Naive thymus-derived CD8-positive, alpha-beta T cell (primary cell): Measurements from ENCODE around the gene OSBPL2. TPM values are rescaled to one million over a fixed set of nuclear protein-coding genes. Genes with fewer than 3 reads are reported as not detected.

ENCODE experiments used
- ATAC-seq, 2 donors: fragments of 150-1000 bp; cut with Tn5 transposase in 1 of 2; sonication (Bioruptor Pico), chemical (Tn5 transposase) in 1 of 2; 1 replicate in 1 of 2; 2 replicates in 1 of 2; pipeline ENCODE4 v1.10.0; 2021; ENCODE audit warnings: mild to moderate bottlenecking in 2 of 2, moderate library complexity in 2 of 2
- POLR2A ChIA-PET: fragments of 350-600 bp; sonication (Branson Sonifier 250); formaldehyde crosslinking; loops from one replicate; lab custom pipeline; 2021; ENCODE audit warnings: antibody characterized with exemption; lab: Charles Lee
- DNase-seq, 10 donors: peaks; one replicate each; pipeline versions ENCODE4 v3.0.0 to v3.0.0-alpha.2; 2020 to 2022
- H3K27ac Mint-ChIP-seq, 10 donors: one replicate each; pipeline ENCODE4 v1.8.0; 2020 to 2022; ENCODE audit warnings: mild to moderate bottlenecking in 10 of 10, mixed read lengths in 10 of 10, moderate library complexity in 4 of 10, inconsistent platforms in 1 of 10
- H3K27me3 Mint-ChIP-seq, 5 donors: one replicate each; pipeline ENCODE4 v1.8.0; 2021 to 2022; ENCODE audit warnings: mixed read lengths in 5 of 5
- H3K36me3 Mint-ChIP-seq, 3 donors: one replicate each; pipeline ENCODE4 v1.8.0; 2020 to 2022; ENCODE audit warnings: mixed read lengths in 3 of 3, mild to moderate bottlenecking in 2 of 3, inconsistent platforms in 1 of 3
- H3K4me1 Mint-ChIP-seq, 4 donors: one replicate each; pipeline ENCODE4 v1.8.0; 2021 to 2022; ENCODE audit warnings: mixed read lengths in 4 of 4
- H3K4me3 Mint-ChIP-seq, 10 donors: one replicate each; pipeline ENCODE4 v1.8.0; 2020 to 2022; ENCODE audit warnings: mild to moderate bottlenecking in 10 of 10, mixed read lengths in 10 of 10, moderate library complexity in 6 of 10, inconsistent platforms in 1 of 10
- H3K9me3 Mint-ChIP-seq, 9 donors: one replicate each; pipeline ENCODE4 v1.8.0; 2020 to 2022; ENCODE audit warnings: mixed read lengths in 9 of 9, mild to moderate bottlenecking in 3 of 9, inconsistent platforms in 1 of 9, moderate library complexity in 1 of 9
- polyA plus RNA-seq, 3 donors: library from polyadenylated mRNA; unstranded; fragments of 300-500 nt; fragmentation: Illumina TruSeq; gene quantifications; one replicate each; pipeline ENCODE4 v1.2.3, GENCODE V29; 2021
- total RNA-seq, 8 experiments: library from RNA in 2 of 8; stranded (reverse) in 2 of 8; gene quantifications; one replicate each; pipeline ENCODE4 v1.2.3 and lab custom pipeline; 2021 to 2026

The OSBPL2 gene
- total and polyA plus RNA-seq, 5 experiments from 2014 or later, result 15.4 to 74.5 (median 22.1) TPM

DNA sequence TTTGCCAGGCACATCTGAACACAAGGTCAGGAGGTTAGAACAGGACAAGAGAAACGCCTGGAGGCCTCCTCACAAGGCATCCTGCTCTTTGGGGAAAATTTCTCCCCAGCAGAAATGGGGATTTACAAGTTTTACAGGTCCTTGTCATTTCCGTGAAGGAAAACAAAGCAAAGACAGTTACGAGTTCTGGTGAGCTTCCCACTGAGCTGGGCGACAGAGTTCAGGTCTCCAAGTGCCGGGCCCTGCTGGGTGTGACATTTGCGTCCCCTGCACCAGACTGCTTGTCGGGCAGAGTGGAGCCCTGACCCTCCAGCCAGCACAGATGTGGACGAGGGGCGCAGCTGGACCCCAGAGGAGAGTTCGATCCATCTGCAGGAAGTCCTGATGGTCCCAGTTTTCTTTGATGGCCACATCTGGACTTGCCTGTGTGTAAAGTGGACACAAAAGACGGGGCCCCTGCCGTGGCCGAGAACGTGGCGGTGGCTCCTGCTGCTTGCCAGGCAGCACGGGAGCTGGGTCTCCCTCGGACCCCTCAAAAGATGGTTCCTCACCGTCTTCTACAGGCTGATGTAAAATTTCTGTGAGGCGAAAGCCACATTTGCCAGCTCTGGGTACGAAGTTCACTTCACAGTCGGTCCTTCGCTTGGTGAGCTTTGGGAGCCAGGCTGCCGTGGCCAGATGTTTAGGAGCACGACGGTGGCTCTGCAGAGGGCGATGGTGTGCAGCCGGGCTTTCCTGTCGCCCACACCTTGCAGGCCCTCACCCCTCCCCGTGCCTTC, 59.3 kb downstream of the OSBPL2 start:
- POLR2A ChIA-PET, result no interaction called here
- DNase-seq (no peak), ATAC-seq (no peak)
- H3K9me3 Mint-ChIP-seq, result no peaks in the 10 kb centered on the region
- peaks cover 0 to 28% (median 0%) of the 10 kb centered on the region in 3 donors for H3K36me3 Mint-ChIP-seq
- peak overlapping the region in 1 of 10 donors; percentile 4 for H3K4me3 Mint-ChIP-seq
- no peak overlapping the region for H3K27ac Mint-ChIP-seq
- peaks cover 6 to 10% (median 8%) of the 10 kb centered on the region in 4 donors for H3K4me1 Mint-ChIP-seq
- no peaks in the 10 kb centered on the region for H3K27me3 Mint-ChIP-seq

DNA sequence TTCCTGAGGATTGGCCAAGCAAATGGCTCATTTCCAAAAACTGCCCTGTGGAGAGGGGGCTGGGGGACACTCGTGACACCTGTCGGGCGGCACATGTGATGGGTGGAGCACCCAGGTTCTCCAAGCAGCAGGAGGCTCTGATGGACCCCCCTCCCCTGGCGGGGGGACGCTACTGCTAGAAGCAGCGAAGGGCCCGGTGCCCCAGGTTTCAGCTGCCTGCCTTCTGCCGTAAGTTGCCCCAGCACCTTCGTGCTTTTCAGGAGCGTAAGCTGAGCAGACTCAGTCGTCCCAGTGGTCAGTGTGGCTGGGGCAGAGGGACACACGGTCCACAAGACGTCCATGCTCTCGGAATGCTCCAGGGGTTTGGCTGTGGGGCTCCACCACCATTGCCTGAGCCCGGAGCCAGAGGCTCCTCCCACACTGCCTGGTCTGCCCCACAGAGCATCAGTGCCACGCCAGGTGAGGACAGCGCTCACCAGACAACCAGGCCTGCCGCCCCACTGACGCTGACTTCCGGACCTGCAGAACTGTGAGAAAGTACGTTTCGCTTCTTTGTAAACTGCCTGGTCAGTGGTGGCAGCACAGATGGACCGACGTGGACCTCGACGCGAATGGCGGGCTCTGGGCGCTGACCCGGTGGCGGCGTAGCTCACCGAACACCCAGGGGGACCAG, 60.4 kb downstream of the OSBPL2 start:
- peaks cover 0 to 21% (median 0%) of the 10 kb centered on the region in 3 donors for H3K36me3 Mint-ChIP-seq
- H3K27ac Mint-ChIP-seq, result no peak overlapping the region
- H3K9me3 Mint-ChIP-seq, result no peaks in the 10 kb centered on the region
- ATAC-seq (no peak), DNase-seq (no peak)
- POLR2A ChIA-PET, result interaction anchor here (0.6 kb wide), 1 partner anchor 111 kb away, joined by 9 read pairs; no protein-coding TSS in a partner anchor
- peaks cover 6 to 14% (median 9%) of the 10 kb centered on the region in 4 donors for H3K4me1 Mint-ChIP-seq
- H3K4me3 Mint-ChIP-seq, result no peak overlapping the region
- H3K27me3 Mint-ChIP-seq, result no peaks in the 10 kb centered on the region

DNA sequence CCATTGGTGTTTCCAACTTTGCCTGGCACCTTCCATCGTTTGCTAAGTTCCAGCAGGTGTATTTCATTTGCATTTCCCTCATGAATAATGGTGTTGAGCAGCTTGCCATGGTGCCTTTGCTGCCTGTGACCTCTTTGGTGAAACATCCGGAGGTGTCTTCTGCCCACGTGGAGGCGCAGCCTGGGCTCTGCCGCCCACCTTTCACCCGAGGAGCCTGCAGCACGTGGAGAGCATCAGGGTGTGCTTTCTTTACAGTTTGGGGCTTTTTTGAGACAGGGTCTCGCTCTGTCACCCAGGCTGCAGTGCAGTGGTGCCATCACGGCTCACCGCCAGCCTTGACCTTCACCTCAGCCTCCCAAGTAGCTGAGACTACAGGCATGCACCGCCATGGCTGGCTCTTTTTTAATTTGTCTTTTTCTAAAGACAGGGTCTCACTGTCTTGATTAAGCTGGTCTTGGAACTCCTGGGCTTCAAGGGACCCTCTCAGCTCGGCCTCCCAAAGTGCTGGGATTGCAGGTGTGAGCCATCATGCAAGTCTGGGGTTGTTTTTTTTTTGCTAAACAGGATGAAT, 61.4 kb downstream of the OSBPL2 start:
- Mint-ChIP-seq H3K27me3 (no peaks in the 10 kb centered on the region), H3K36me3 (peaks cover 0 to 12% (median 0%) of the 10 kb centered on the region in 3 donors), H3K27ac (no peak overlapping the region), H3K9me3 (no peaks in the 10 kb centered on the region), H3K4me1 (peaks cover 12 to 24% (median 18%) of the 10 kb centered on the region in 4 donors), H3K4me3 (no peak overlapping the region)
- ATAC-seq (no peak), DNase-seq (no peak)
- POLR2A ChIA-PET, result interaction anchor here (0.6 to 0.7 kb wide), 2 partner anchors 110 to 288 kb away, joined by 5 to 9 read pairs; no protein-coding TSS in a partner anchor

DNA sequence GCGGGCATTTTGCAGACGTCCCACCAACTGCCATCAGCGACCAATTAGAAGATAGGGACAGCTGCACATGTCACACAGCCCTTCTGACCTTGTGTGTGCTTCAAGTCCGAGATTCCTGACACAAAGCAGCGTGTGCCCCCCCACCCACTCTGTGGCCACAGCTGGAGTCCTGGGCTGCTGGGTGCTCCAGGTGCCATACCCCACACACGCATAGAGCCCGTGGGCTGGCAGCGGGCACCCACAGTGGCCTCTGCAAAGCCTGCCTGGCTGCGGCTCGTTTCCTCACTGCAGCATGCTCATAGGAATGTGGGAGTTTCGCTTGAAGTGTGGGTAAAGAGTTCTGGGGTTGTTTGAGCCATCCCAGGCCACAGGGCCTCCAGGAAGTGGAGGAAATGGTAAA, 62.0 kb downstream of the OSBPL2 start:
- peaks cover 12 to 30% (median 23%) of the 10 kb centered on the region in 4 donors for H3K4me1 Mint-ChIP-seq
- no peaks in the 10 kb centered on the region for H3K27me3 Mint-ChIP-seq
- no peak overlapping the region for H3K4me3 Mint-ChIP-seq
- POLR2A ChIA-PET, result no interaction called here
- no peaks in the 10 kb centered on the region for H3K9me3 Mint-ChIP-seq
- no peak for DNase-seq
- no peak for ATAC-seq
- H3K36me3 Mint-ChIP-seq, result peaks cover 0 to 6% (median 0%) of the 10 kb centered on the region in 3 donors
- H3K27ac Mint-ChIP-seq, result no peak overlapping the region

DNA sequence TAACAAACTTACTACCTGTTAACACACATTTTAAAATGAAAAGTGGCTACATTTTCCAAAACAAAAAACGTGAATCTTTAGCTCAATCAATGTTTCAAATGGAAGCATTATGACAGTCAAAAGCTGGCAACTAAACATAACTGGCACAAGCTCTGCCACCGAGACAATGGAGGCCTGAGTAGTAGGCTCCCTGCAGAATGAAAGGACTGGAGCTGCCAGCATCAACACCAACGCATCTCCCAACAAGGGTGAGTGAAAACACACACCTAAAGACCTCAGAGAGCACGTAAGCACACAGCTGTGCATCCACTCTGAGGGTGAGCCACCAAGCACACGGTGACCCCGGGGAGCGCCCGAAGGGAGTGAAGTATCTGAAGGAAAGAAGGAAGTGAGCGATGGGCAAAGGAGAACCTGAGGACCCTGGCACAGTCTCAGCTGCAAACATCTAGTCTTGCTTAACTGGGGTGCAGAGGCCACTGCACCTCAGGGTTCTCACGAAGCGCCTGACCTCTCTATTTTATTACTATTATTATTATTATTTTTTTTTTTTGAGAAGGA, 62.9 kb downstream of the OSBPL2 start:
- Mint-ChIP-seq H3K27me3 (no peaks in the 10 kb centered on the region), H3K36me3 (peaks cover 0 to 7% (median 3%) of the 10 kb centered on the region in 3 donors), H3K4me3 (peak overlapping the region in 8 of 10 donors; percentile 22 to 97 (median 50)), H3K4me1 (peaks cover 15 to 38% (median 28%) of the 10 kb centered on the region in 4 donors), H3K27ac (peak overlapping the region in 2 of 10 donors; percentile 71 to 93), H3K9me3 (no peaks in the 10 kb centered on the region)
- POLR2A ChIA-PET, result no interaction called here
- DNase-seq (no peak), ATAC-seq (no peak)

DNA sequence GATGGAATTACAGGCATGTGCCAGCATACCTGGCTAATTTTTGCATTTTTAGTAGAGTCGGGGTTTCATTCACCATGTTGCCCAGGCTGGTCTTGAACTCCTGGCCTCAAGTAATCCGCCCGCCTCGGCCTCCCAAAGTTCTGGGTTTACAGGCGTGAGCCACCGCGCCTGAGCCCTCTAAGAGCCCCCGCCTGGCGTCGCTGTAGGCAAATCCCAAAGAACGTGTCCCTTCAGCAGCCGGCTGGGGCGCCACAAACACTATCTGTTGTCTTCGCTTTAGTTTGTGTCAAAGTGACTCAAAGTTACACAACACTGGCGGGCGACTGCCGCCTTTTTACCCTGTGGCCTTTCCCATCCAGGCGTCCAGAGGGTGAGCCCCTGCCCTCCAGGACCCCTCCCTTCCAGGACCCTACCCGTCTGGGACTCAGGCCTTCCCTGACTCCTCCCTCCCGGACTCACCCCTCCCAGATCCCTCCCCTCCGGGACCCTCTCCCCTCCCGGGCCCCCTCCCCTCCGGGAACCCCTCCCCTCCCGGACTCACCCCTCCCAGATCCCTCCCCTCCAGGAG, 63.5 kb downstream of the OSBPL2 start:
- Mint-ChIP-seq H3K4me1 (peaks cover 15 to 40% (median 28%) of the 10 kb centered on the region in 4 donors), H3K27me3 (no peaks in the 10 kb centered on the region), H3K9me3 (no peaks in the 10 kb centered on the region), H3K27ac (peak overlapping the region; percentile 93 to 98 (median 98)), H3K36me3 (peaks cover 0 to 12% (median 3%) of the 10 kb centered on the region in 3 donors), H3K4me3 (peak overlapping the region; percentile 89 to 99 (median 95))
- POLR2A ChIA-PET, result interaction anchor here (0.6 to 1.3 kb wide), 4 partner anchors 10 to 1633 kb away, joined by 3 to 6 read pairs (median 4); partner anchors contain the start of gene RPS21
- peak; percentile 52 to 61 for ATAC-seq
- peak; percentile 73 to 91 (median 82) for DNase-seq

DNA sequence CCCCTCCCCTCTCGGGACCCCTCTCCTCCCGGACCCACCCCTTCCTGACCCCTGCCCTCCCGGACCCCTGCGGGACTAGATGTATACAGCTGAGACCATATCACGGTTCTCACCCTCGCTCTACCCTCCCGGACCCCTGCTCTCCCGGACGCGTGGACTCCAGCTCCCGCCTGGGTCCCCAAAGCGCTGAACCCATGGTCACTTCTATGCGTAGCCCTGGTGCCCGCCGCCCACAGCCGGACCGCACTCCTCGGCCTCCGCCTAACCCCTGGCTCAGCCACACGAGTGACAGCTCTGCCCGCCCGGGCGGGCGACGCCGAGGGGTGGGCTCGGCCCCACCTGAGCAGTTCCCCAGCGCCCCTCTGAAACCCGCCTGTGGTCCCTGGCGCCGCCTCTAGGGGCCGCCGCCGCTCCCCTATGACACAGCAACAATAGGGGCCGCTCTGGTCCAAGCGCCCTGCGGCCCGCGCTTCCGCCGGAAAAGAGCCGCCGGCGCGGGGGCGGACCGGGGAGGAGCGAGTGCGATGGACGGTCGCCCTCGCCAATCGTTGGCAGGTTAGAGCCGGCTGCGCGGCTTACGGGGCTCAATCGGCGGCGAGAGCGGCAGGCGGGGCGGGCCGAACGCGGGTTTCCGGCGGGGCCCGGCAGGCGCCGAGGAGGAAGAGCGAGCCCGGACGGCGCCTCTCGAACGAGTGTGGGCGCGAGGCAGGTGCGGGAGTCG, 64.2 kb downstream of the OSBPL2 start, which contains the start of gene ADRM1:
TSS of gene ADRM1 (plus strand) at position 657 of the 721 bp plus-strand sequence. CDS start 572 bp downstream, outside the sequence.
- Mint-ChIP-seq H3K4me1 (peaks cover 15 to 40% (median 28%) of the 10 kb centered on the region in 4 donors), H3K36me3 (peaks cover 0 to 18% (median 3%) of the 10 kb centered on the region in 3 donors), H3K27ac (peak within 1 kb of the TSS; percentile 93 to 98 (median 98)), H3K9me3 (no peaks in the 10 kb centered on the region), H3K27me3 (no peaks in the 10 kb centered on the region), H3K4me3 (peak within 1 kb of the TSS; percentile 89 to 99 (median 95))
- POLR2A ChIA-PET, result interaction anchor here (0.6 to 1.3 kb wide), 4 partner anchors 11 to 1633 kb away, joined by 3 to 6 read pairs (median 4); partner anchors contain the start of gene RPS21
- peak; percentile 87 for ATAC-seq
- peak; percentile 92 to 97 (median 95) for DNase-seq

DNA sequence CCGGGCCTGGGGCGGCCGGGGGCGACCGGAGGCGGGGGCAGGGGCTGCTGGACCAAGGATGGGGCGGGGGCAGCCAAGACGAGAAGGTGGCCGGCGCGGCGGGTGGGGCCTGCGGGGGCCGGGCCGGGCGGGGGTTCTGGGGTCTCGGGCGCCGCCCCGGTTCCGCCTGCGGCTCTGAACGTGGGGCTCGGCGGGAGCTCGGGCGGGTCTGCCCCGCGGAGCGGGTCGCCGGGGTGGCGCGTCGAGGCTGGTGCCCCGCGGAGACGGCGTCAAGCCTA, 64.7 kb downstream of the OSBPL2 start:
- no peaks in the 10 kb centered on the region for H3K27me3 Mint-ChIP-seq
- DNase-seq, result no peak
- peaks cover 15 to 40% (median 28%) of the 10 kb centered on the region in 4 donors for H3K4me1 Mint-ChIP-seq
- POLR2A ChIA-PET, result interaction anchor here (1.3 kb wide), 2 partner anchors 83 to 84 kb away, joined by 5 to 6 read pairs; partner anchors contain the start of gene RPS21
- peaks cover 0 to 20% (median 3%) of the 10 kb centered on the region in 3 donors for H3K36me3 Mint-ChIP-seq
- H3K27ac Mint-ChIP-seq, result peak overlapping the region in 7 of 10 donors; percentile 62 to 97 (median 95)
- H3K4me3 Mint-ChIP-seq, result peak overlapping the region; percentile 73 to 99 (median 95)
- no peaks in the 10 kb centered on the region for H3K9me3 Mint-ChIP-seq
- no peak for ATAC-seq

DNA sequence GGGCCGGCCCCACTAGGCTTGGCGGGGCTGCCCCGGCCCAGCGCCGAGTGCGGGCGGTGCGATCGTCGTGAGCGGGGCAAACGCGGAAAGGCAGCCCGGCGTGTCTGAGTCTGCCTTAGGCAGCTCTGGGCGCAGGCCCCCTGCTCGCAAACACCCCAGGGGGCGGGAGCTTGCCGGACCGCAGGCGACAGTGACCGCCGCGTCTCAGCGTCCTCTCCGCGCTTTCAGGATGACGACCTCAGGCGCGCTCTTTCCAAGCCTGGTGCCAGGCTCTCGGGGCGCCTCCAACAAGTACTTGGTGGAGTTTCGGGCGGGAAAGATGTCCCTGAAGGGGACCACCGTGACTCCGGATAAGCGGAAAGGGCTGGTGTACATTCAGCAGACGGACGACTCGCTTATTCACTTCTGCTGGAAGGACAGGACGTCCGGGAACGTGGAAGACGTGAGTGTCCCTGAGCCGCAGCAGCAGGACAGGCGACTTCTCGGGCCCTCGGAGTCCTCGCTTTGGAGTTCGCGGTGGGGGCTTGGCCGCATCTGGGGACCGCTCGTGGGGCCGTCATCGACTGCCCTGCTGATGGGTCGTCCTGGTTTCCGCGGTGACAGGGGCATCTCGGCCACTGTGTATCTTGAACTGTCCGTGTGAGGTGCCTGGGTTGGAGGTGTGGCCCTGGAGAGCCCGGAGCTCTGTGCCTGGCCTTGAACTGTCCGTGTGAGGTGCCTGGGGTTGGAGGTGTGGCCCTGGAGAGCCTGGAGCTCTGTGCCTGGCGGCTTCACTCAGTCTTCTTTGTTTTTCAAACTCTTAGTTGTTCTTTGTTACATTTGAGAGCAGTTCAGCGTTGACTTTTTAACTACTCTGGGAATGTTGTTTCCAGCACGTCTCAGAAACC, 65.3 kb downstream of the OSBPL2 start:
- ATAC-seq, result peak; percentile 7 to 16
- Mint-ChIP-seq H3K9me3 (no peaks in the 10 kb centered on the region), H3K4me1 (peaks cover 15 to 40% (median 28%) of the 10 kb centered on the region in 4 donors), H3K36me3 (peaks cover 0 to 26% (median 3%) of the 10 kb centered on the region in 3 donors), H3K27me3 (no peaks in the 10 kb centered on the region), H3K27ac (peak overlapping the region in 8 of 10 donors; percentile 60 to 93 (median 78)), H3K4me3 (peak overlapping the region; percentile 81 to 95 (median 88))
- DNase-seq, result no peak
- POLR2A ChIA-PET, result interaction anchor here (1.3 kb wide), 1 partner anchor 83 kb away, joined by 5 read pairs; the partner anchor contains the start of gene RPS21

DNA sequence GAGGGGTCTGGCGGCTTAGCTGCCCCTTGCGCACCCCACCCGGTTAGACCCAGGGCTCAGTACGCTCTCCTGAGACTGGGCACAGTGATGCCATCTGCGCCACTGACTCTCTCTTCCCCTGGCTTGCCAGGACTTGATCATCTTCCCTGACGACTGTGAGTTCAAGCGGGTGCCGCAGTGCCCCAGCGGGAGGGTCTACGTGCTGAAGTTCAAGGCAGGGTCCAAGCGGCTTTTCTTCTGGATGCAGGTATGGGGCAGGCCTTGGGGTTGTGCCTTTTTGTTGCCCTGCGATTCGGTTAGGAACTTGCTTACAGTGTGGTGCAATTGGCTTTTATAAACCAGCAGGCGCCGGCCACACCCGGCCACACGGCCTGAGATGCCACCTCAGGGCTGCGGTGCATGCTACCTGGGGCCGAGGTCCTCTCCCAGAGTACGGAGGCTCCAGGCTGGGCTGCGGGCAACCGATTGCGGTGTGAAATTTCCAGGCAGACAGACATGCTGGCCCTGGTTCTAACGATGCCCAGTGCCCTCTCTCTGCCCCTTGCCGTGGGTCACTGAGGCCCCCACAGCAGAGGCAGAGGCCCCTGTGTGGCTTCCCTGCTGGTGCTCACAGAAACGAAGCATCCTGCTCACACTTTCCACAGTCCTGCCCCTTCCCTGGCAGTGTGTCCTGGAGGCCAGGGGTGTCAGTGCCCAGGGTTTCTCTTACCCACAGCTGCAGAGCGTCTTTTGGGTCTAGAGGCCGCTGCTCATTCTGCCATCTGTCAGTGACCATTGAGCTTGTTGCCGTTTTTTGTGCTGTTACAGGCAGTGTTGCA, 66.2 kb downstream of the OSBPL2 start:
- Mint-ChIP-seq H3K9me3 (no peaks in the 10 kb centered on the region), H3K4me3 (peak overlapping the region; percentile 81 to 95 (median 88)), H3K27ac (peak overlapping the region in 9 of 10 donors; percentile 24 to 93 (median 75)), H3K27me3 (no peaks in the 10 kb centered on the region), H3K4me1 (peaks cover 15 to 40% (median 28%) of the 10 kb centered on the region in 4 donors), H3K36me3 (peaks cover 0 to 32% (median 5%) of the 10 kb centered on the region in 3 donors)
- DNase-seq, result no peak
- POLR2A ChIA-PET, result interaction anchor here (1.3 kb wide), 1 partner anchor 82 kb away, joined by 5 read pairs; the partner anchor contains the start of gene RPS21
- no peak for ATAC-seq
